GM06990 (cell line): ENCODE measurements around the gene SWT1.

Experiments
- DNase-seq: peaks from one replicate; pipeline ENCODE4 v3.0.0-alpha.2; 2011; ENCODE audit not compliant: insufficient read length; ENCODE audit errors: extremely low read depth
- H3K27me3 ChIP-seq: replicated peaks from 2 replicates; pipeline ENCODE4 v1.6.0; 2011; ENCODE audit warnings: low read length; ENCODE audit not compliant: control insufficient read depth, insufficient read depth
- H3K36me3 ChIP-seq: 2 replicates; pipeline ENCODE4 v1.5.1; 2011; ENCODE audit warnings: low read length; ENCODE audit not compliant: control insufficient read depth, insufficient read depth
- H3K4me3 ChIP-seq: replicated peaks from 2 replicates; pipeline ENCODE4 v1.5.1; 2011; ENCODE audit warnings: low read depth, mild to moderate bottlenecking, control low read depth, low read length
- TF ChIP-seq, protein P1 (sequence below): IDR thresholded peaks from 2 replicates; pipeline ENCODE4 v1.5.1; 2011; ENCODE audit warnings: low read length, control low read depth, mild to moderate bottlenecking, inconsistent platforms; ENCODE audit not compliant: insufficient read depth, poor library complexity, severe bottlenecking

Gene SWT1

DNA sequence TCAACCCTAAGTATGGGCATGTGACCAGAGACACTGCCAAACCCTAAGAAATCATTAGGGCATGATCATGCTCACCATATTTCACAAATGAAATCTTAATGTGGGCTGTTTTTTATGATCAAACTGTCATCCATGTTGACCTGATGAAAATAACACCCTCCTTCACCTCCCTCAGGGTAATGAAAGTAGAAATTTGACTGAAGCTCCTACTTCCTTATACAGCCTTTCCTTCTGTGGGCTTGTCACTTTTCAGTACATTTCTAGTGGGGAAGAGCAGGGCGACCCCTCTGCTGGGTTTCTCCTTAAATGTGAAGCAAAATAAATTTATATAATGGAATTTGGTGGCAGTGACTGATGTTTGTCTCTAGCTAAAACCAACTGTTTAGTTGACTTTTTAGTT is 134.2 kb downstream of the SWT1 start:
- TF ChIP-seq, protein P1, sequence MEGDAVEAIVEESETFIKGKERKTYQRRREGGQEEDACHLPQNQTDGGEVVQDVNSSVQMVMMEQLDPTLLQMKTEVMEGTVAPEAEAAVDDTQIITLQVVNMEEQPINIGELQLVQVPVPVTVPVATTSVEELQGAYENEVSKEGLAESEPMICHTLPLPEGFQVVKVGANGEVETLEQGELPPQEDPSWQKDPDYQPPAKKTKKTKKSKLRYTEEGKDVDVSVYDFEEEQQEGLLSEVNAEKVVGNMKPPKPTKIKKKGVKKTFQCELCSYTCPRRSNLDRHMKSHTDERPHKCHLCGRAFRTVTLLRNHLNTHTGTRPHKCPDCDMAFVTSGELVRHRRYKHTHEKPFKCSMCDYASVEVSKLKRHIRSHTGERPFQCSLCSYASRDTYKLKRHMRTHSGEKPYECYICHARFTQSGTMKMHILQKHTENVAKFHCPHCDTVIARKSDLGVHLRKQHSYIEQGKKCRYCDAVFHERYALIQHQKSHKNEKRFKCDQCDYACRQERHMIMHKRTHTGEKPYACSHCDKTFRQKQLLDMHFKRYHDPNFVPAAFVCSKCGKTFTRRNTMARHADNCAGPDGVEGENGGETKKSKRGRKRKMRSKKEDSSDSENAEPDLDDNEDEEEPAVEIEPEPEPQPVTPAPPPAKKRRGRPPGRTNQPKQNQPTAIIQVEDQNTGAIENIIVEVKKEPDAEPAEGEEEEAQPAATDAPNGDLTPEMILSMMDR: no peak
- no peak for DNase-seq
- Histone ChIP-seq H3K27me3 (no peaks in the 10 kb centered on the region), H3K4me3 (no peak overlapping the region), H3K36me3 (no peaks in the 10 kb centered on the region; the same call in none of the 2 replicates)

DNA sequence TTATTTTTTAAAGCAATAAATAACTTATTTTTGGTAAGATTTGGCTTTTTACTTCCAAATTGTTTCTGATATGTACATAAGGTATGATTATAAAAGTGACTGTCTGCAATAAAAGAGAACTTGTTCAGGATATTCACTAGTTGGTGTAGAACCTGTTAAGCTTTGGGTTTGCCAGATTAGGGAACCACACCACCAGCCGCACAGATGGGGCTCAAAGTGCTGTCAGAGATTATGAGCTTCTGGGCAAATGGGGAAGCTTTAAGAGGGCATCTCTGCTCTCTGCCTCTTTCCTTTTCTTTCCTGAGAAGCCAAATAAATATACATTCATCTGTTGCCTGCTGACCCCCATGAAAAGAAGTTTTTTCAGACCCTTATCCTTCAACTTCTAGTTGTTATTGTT is 134.7 kb downstream of the SWT1 start:
- no peak for DNase-seq
- TF ChIP-seq, protein P1: no peak
- Histone ChIP-seq H3K36me3 (peaks cover under 1% of the 10 kb centered on the region), H3K4me3 (no peak overlapping the region), H3K27me3 (no peaks in the 10 kb centered on the region)

DNA sequence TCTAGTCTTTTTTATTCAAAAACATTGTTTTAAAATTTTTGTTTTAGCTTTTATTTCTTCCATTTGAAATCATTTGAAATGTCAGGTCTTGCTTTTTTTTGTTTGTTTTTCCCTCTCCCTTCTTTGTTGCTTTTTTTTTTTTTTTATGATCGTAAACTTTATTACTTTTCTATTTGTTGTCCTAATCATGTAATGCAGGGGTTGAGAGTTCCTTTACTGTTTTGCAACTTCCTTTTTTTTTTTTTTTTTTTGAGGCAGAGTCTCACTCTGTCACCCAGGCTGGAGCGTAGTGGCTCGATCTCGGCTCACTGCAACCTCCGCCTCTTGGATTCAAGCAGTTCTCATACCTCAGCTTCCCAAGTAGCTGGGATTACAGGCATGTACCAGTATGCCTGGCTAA is 135.3 kb downstream of the SWT1 start:
- no peak for DNase-seq
- H3K27me3 ChIP-seq: no peaks in the 10 kb centered on the region
- no peak overlapping the region for H3K4me3 ChIP-seq
- peaks cover 2% of the 10 kb centered on the region for H3K36me3 ChIP-seq
- TF ChIP-seq, protein P1: no peak

DNA sequence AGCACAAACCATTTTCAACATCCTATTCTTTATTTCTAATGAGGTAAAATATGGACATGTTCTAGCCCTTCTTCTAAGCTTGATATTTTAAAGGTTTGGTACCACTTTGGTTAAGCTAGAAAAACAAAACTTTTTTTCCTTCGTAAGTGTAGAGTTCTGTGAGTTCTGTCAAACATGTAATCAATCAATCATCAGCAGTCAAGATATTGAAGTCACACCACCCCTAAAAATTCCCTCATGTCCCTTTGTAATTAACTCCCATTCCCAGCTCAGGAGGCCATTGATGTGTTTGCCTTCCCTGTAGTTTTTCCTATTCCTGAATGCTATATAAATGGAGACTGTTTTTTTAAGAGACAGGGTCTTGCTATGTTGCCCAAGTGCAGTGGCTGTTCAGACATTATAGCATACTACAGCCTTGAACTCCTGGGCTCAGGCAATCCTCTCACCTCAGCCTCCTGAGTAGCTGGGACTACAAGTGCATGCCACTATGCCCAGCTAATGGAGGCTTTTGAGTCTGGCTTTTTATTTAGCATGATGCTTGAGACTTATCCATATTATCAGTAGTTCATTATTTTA is 137.1 kb downstream of the SWT1 start:
- no peak for DNase-seq
- Histone ChIP-seq H3K4me3 (no peak overlapping the region), H3K27me3 (no peaks in the 10 kb centered on the region), H3K36me3 (peaks cover 6% of the 10 kb centered on the region)
- TF ChIP-seq, protein P1: no peak

DNA sequence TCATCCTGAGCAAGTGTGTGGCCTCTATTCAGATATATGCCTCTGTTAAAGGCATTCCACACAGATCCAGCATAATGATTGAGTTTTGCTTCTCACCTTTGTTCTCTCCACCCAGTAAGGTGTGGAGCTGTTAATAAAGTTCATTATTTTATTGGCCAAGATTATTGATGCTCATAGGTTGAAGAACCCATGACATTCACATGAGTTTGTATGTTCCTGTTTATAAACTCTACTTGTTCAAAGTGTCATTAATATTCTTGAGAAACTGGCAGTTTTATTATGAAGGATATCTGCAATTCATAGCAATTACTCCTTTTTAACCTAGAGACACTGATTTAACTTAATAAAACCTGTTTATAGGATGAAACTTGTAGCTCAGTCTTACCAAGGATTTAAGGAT is 138.1 kb downstream of the SWT1 start:
- TF ChIP-seq, protein P1: no peak
- no peaks in the 10 kb centered on the region for H3K27me3 ChIP-seq
- peaks cover 8% of the 10 kb centered on the region for H3K36me3 ChIP-seq
- no peak overlapping the region for H3K4me3 ChIP-seq
- no peak for DNase-seq

DNA sequence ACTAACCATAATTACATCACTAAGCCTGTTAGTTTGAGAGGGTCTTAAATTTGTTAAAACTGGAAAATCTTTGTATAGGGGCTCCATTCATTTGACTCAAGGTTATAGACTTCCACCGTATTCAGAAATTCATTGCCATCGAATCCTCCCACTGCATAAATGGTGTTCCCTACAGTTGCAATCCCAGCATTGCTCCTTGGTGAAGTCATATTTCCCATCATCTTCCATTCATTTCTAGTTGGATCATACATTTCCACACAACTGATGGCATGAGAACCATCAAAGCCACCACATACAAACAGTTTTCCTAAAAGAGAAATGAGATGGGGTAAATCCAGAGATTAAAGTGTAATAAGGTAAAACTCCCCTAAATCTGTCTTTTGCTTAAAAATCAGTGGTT is 141.0 kb downstream of the SWT1 start:
- DNase-seq: no peak
- TF ChIP-seq, protein P1: no peak
- Histone ChIP-seq H3K36me3 (peaks cover 17% of the 10 kb centered on the region), H3K27me3 (no peaks in the 10 kb centered on the region), H3K4me3 (no peak overlapping the region)
